Stimulated activated CD4-positive, alpha-beta T cell treated with anti-CD3 and anti-CD28 coated beads, TNF-alpha, amount 100 ng/mL, for 48 hours (primary cell): ENCODE results near the gene CCSER2.
A peak's percentile ranks its signal among the peaks of the same experiment; 100 is the strongest.
"Not testable (repeated sequence)": the region's sequence is repeated elsewhere in the genome, so short reads cannot be mapped to it uniquely, and the experiment has no call there.

Experiments
- DNase-seq, 3 donors: peaks; one replicate each; pipeline ENCODE4 v3.0.0-alpha.2; 2020; ENCODE audit warnings: low read depth in 3 of 3

The CCSER2 gene

DNA sequence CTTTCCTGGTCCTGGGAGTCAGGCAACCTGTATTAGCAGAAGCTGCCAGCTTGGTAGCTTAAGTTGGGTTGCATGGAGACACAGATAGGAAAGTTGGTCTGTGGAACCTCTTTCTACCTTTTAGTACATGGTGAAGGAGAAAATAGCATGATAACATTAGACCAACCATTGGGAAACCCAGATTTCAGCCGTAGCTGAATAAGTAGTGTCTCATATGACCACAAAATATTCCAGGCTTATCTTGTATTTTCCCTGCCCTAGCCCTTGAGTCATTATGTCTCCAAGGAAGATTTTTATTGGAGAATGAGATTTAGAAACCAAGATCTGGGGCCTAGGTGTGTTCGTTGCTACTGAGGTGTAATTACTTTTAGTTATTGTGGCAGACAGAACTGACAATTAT is 67.2 kb downstream of the CCSER2 start:
- no peak for DNase-seq

DNA sequence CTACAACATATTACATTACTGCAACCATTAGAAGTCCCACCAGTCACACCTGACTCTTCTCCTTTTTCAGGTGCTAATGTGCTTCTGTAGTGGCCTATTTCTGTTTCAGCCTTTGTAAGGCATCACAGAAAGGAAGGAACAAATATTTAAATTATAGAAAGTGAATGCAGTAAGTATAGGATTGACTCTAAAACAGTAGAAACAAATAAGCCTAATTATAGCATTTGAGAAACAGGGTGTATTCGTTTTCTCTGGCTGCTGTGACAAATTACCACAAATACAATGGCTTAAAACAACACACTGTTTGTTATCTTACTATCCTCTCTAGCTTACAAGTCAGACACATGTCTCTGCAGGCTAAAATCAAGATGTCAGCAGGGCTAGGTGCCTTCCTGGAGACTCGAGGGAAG is 69.4 kb downstream of the CCSER2 start:
- DNase-seq, result no peak

DNA sequence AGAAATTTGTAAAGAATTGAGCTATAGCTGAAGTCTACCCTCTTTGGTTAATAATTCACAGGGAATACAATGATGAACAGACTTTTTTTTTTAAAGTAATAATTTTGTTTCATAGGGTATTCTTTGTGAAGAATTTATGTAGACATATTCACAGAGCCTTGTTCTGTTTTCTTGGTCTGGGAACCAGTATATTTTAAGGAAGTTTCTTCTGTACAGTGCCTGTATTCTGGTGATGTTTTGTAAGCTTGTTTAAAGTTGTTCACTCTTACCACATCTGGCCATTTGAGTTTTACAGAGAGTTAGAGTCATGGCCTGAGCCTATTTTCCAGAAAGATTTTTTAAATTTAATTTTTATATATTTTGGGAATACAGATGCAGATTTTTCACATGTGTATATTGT is 70.3 kb downstream of the CCSER2 start:
- no peak for DNase-seq

DNA sequence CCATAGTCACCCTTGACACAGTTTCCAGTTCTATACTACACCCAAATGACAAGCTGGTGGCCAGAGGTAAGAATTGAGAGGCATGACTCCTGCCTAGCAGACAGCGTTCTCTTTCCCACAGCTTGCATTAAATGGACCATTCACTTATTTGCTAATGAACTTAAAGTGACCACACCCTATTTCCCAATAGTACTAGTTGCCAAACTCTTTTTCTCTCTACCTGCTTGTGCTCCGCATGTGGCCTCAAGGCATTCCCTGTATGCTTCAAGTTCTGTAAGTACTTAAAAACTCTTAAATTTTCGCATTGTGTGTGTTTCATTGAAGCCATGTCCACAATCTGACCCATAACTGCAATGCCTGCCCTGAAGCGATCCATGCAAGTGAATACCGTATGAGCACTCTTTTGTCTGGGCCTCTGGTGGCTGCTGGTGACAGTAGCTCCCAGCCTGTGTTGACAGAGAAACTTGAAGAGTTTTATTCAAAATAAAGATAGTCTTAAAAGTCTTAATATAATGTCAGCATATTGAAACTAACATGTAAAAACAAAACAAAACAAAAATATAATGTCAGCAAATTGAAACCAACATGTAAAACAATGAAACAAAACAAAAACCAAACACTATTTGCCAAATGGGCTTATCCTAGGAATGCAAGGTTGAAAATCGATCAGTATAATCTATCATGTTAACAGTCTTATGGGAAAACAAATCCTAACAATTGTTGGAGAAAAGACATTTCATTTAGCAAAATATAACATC is 73.6 kb downstream of the CCSER2 start:
- no peak for DNase-seq

DNA sequence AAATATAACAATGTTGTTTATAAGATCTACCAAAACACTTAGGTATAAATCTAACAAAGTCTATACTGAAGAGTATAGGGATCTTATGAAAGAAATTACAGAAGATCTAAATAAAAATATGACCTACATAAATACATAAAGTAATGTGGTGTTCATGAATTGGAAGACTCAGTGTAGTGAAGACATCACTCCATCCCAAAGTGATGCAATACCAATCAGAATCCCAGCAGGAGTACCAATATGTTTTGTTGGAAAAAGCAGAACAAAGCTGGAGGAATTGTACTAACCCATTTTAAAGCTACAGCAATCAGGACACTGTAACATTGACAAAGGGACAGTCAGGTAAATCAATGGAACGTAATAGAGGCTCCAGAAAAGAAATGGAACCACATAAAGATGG is 76.4 kb downstream of the CCSER2 start:
- DNase-seq, result no peak

DNA sequence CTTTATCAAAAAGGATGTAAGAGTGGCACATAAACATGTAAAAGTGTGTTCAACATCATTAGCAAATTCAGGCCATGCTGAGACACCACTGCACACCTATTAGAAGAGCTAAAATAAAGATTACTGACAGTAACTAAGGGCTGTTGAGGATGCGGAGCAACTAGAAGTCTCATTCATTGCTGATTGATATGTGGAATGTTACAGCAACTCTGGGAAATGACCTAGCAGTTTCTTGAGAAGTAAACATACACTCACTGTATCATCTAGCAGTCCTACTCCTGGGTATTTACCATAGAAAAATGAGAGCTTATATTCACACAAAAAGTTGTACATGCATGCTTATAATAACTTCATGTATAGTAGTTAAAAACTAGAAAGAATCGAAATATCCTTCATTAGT is 77.3 kb downstream of the CCSER2 start:
- DNase-seq, result no peak

DNA sequence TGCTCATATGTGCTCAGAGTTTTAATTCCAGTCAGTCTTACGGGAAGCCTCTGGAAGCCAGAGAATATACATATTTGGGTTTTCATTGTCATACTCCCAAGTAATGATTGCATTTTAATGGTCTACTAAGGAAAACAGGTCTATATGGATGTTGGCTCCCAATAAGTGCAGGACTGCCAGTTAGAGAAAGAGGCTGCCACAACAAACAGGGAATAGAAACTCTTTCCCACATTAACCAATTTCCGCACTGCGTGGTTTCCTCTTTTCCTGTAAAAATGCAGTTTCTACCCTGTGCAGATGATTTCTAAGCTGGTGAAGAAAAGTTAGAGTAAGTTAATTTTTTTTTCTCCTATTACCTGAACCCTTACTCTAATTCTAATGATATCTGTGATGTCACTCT is 78.2 kb downstream of the CCSER2 start:
- DNase-seq, result no peak

DNA sequence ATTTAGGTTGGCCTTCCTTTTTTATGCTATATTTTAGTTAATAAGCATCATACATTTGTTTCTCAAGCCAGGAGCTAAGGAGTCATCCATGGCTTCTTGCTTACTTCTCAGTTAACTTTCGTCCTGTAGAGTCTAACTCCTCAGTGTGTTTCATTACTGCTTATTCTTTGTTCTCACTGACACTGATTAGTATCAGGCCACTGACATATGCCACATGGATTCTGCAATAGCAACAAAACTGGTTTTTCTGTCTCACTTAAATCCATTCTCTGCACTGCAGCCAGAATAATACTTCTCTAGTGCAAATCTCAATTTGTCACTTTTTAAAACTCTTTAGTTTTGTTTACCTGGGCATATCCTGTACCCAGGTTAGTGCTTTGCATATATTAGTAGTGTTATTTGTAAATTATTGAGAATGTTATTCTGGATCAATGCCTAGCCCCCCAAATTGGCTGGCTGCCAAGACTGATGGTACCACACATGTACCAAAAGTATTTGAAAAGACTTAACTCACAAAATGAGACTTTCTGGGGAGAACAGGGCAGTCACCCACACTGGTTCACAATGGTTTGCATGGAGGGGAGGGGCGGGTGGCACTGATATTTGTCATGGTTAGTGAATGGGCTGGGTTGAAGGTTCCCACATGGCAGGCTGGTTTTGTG is 79.1 kb downstream of the CCSER2 start:
- no peak for DNase-seq

DNA sequence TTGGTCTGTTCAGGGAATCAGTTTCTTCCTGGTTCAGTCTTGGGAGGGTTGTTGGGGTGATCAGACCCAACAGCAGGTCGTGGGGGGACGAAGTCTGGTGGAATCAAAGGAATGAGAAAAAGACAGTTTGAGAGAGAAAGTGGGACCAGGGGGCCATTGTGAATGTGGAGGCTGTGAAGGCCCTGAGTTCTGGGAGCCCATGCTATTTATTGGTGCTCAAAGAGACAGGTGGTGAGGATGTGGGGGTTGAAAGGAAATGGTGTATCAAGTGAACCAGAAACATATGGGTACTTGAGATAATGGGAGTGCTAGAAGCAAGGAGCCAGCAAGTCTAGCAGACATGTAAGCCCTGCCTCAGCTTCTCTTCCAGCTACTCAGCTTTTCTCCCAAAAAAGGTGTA is 84.1 kb downstream of the CCSER2 start:
- no peak for DNase-seq

DNA sequence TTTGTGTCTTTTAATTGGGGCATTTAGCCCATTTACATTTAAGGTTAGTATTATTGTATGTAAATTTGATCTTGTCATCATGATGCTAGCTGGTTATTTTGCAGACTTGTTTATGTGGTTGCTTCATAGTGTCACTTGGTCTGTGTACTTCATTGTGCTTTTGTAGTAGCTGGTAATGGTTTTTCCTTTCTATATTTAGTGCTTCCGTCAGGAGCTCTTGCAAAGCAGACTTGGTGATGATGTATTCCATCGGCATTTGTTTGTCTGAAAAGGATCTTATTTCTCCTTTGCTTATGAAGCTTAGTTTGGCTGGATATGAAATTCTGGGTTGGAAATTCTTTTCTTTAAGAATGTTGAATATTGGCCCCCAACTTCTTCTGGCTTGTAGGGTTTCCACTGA is 85.7 kb downstream of the CCSER2 start:
- not testable (repeated sequence) for DNase-seq

DNA sequence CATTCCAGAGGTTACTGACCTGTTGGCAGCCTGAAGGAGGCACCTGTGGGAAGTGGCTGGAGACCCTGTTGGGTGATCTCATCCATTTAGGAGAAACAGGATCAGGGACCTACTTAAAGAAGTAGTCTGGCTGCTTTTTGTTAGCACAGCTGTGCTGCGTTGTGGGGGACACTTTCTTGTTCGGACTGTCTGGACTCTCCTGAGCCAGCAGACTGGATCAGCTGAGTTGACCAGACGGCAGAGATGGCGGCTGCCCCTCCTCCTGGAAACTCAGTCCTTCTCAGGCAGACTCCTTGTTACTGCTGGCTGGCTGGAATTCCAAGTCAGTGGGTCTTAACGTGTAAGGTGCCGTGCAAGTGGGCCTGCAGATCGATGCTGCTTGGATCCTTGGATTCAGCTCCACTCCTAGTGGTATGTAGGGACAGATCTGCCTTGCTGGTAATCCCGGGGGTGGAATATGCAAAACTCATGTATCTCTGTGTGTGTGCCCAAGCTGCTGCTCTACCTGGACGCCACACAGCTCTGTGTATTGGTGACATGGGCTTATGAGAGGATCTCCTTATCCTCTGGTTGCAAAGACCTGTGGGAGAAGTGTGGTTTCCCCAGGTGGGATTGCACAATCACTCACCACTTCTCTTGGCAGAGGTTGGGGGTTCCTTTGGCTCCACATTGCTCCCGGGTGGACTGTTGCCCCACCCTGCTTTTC is 87.3 kb downstream of the CCSER2 start:
- no peak for DNase-seq

DNA sequence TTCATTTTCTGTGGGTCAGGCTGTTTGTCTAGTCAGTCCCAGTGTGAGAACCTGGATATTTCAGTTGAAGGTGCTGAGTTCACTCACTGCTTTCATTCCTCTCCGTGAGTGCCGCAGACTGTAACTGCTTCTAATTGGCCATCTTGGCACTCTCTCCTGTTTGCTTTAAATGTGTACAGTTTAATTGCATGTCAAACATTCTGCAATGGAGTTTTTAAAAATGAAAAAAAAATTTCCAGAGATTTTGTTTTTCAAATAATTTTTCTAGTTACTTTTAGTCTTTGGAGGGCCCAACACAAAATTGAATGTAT is 87.8 kb downstream of the CCSER2 start:
- DNase-seq, result no peak

DNA sequence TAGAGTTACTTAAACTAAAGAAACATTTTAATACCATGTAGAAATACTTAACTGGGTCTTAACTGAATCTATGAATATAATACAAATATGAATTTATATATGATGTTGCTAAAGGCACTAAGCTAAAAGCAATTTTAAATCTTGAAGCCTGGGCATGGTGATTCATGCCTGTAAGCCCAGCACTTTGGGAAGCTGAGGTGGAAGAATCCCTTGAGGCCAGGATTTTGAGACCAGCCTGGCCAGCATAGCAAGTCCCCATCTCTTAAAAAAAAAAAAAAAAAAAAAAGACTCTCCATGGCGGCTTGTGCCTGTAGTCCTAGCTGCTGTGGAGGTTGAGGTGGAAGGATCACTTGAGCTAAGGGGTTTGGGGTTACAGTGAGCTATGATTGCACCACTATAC is 95.3 kb downstream of the CCSER2 start:
- DNase-seq, result no peak

DNA sequence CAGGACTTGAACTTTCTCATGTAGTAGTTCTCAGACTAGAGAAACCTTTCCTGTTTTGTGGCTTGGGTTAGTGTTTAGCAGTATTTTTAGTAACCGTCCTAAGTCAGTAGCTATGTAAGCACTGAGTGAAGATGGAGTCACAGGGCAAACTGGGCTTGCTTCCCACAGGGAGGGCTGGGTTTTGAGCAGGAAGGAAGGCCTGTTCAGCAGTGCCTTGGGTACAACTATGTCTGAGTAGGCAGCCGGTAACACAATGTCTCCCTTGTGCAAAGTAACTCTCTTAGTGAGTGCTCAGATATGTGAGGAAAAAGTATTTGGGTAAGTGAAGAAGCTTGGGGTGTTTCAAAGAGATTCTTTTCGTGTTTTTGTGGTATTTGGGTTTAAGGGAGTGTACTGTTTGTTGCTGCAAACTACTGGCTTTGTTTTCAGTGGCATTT is 96.4 kb downstream of the CCSER2 start:
- no peak for DNase-seq

DNA sequence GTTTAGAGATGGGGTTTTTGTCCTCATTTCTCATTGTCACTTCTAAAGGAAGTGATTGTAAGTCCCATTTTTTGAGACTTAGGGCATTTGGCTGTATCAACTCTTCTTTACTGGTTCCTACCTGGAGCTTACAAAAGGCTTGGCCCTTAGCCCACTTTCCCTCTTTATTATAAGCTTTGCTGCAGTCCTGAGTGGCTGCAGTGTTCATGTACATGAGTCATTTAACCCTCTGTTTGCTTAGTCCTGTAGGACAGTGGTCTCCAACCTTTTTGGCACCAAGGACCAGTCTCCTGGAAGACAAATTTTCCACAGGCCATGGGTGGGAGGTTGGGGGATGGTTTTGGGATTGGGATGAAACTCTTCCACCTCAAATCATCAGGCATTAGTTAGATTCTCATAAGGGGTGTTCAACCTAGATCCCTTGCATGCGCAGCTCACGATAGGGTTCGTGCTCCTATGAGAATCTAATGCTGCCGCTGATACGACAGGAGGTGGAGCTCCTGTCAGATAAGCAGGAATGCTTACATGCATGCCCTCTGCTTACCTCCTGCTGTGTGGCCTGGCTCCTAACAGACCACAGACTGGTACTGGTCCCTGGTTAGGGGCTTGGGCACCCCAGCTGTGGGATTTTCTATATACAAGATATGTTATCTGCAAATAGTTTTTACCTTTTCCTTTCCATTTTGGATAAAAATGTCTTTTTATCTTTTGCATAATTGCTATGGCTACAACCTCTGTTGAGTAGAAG is 99.7 kb downstream of the CCSER2 start:
- no peak for DNase-seq

DNA sequence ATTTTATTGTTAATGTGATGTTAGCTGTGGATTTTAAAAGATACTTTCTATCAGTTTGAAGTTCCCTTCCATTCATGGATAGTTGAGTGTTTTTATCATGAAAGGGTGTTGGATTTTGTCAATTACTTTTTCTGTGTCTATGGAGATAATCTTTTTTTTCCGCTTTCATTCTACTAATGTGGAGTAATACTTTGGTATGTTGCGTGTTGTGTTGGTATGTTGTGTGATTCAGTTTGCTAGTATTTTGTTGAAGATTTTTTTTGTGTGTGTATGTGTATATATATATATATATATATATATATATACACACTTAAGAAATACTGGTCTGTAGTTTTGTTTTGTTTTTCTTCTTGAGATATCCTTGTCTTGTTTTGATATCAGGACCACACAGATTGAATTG is 100.3 kb downstream of the CCSER2 start:
- DNase-seq, result no peak

DNA sequence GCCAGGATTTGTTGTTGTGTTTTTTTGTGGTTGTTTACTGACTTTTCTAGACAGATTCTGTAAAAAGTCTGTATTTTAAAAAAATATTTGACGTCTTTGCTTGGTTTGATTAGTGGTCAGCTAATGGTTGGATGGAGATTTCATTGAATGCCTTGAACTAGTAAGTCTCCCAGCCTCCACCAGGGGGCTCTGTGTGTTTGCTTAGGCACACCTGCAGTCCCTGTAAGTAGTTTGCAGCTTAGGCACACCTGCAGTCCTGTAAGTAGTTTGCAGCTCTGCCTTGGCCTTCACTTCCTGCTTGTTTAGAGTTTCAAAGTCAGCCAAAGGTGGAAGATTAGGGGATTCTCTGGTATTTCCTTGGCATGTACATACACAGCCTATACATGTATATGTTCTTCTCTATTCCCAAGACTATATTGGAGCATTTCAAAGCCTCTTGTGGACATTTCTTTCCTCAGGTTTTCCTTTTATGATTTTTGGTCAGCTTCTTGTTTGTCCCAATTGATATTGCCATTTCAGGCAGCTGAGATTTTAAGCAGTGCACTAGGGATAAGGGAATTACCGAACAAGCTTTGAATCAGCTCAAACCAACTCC is 101.6 kb downstream of the CCSER2 start:
- peak; percentile 34 to 66 (median 42) for DNase-seq

DNA sequence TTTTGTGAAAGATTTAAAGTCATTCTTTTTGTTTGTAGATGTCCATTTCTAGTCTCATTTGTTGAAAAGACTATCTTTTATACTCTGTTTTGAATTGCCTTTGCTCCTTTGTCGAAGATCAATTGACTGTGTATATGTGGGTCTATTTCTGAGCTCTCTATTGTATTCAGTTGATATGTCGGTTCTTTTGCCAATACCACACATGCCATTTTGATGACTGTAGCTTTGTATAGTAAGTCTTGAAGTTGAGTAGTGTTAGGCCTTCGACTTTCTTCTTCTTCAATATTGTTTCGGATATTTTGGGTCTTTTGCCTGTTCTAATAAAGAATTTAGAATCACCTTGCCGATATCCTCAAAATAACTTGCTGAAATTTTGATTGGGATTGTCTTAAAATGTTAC is 104.5 kb downstream of the CCSER2 start:
- no peak for DNase-seq

DNA sequence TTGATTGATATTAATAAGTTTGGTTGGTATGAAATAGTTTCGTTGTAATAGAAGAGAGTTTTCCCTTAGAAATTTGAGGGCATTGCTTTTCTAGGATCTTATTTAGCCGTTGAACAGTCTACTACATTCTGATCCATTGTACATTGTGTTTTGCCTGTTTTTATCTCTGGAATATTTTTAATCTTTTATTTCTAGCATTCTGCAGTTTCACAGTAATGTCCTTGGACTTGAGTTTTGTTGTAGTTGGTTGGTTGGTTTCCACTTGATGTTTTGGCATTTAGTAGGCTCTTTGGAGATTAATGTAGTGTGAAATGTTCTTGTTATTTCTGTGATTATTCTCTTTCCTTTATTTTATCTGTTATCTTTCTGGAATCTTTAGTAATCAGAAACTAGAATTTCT is 112.4 kb downstream of the CCSER2 start:
- DNase-seq, result no peak

DNA sequence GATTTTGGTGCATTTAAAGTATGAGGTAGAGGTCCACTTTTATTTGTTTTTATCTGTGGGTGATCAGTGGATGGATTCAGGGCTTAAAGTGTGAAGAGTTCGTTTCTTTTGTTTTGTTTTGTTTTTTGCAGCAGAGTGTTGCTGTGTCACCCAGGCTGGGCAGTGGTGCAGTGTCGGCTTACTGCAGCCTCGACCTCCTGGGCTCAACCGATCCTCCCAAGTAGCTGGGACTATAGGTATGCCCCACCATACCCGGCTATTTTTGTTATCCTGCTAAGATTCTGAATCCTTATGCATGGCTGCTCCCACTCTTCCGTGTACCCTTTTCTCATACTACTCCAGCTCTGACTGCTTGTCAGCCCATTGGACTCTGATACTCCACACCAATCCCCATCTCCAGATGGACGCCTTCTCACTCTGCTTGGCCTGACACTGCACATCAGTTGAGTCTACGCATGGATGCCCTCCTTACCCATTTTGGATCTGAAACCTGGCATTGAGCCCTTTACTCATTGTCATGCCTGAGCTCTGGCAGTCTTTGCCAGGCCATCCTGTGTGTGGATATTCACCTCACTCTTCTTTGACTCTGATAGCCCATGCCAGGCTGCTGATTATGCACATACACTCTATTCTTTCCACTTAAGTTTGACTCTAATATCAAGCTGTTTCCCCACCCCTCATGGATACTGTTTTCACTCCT is 119.5 kb downstream of the CCSER2 start:
- DNase-seq, result no peak

DNA sequence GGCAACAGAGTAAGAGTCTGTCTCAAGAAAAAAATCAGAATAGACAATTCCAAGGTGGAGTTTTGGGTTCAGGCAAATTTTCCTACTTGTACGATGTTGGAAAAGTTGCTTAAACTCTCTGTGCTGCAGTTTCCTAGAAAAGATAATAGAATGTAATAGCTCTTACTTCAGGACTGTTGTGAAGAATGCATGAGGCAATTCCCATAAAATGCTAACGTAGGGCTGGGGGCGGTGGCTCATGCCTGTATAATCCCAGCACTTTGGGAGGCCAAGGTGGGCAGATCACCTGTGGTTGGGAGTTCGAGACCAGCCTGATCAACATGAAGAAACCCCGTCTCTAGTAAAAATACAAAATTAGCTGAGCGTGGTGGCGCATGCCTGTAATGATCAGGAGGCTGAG is 121.0 kb downstream of the CCSER2 start:
- DNase-seq, result not testable (repeated sequence)
